Neural cell (in vitro differentiated cells): ENCODE measurements around the gene CPPED1. TPM values are rescaled to one million over a fixed set of nuclear protein-coding genes. Genes with fewer than 3 reads are reported as not detected.
A peak's percentile ranks its signal among the peaks of the same experiment; 100 is the strongest.

Experiments used
- H2AFZ ChIP-seq: fragments of 200-600, 300-800 bp; sonication (generic), shearing (Covaris generic); 2 replicates; pipeline ENCODE4 v1.6.0; 2014; ENCODE audit warnings: low read depth, mild to moderate bottlenecking, antibody characterized with exemption, low read length, moderate library complexity
- H3F3A ChIP-seq: fragments of 200-600 bp; shearing (Covaris generic); 2 replicates; pipeline ENCODE4 v1.6.1; 2016; ENCODE audit warnings: mild to moderate bottlenecking, moderate library complexity, mixed read lengths, antibody characterized with exemption, low read length; ENCODE audit not compliant: insufficient read depth, poor library complexity, severe bottlenecking
- H3K27ac ChIP-seq: fragments of 200-600, 300-800 bp; sonication (generic), shearing (Covaris generic); 2 replicates; pipeline ENCODE4 v1.5.1; 2014; ENCODE audit warnings: mild to moderate bottlenecking, low read length, moderate library complexity
- H3K27me3 ChIP-seq: fragments of 300-800, 200-600 bp; sonication (generic), shearing (Covaris generic); 2 replicates; pipeline ENCODE4 v1.6.0; 2014; ENCODE audit warnings: mild to moderate bottlenecking, low read depth, low read length, moderate library complexity; ENCODE audit not compliant: insufficient read depth
- H3K36me3 ChIP-seq: fragments of 300-800, 200-600 bp; sonication (generic), shearing (Covaris generic); 2 replicates; pipeline ENCODE4 v1.5.1; 2014; ENCODE audit warnings: mild to moderate bottlenecking, antibody characterized with exemption, low read length, moderate library complexity; ENCODE audit not compliant: insufficient read depth
- H3K4me2 ChIP-seq: fragments of 300-800, 200-600 bp; sonication (generic), shearing (Covaris generic); 2 replicates; pipeline ENCODE4 v1.6.0; 2014; ENCODE audit warnings: mild to moderate bottlenecking, low read length
- H3K4me3 ChIP-seq: fragments of 300-800, 200-600 bp; sonication (generic), shearing (Covaris generic); 2 replicates; pipeline ENCODE4 v1.5.1; 2014; ENCODE audit warnings: mild to moderate bottlenecking, low read length, moderate library complexity
- H3K79me2 ChIP-seq: fragments of 200-600 bp; shearing (Covaris generic); replicated peaks from 2 replicates; pipeline ENCODE4 v1.6.0; 2014; ENCODE audit warnings: mild to moderate bottlenecking, low read length, moderate library complexity; ENCODE audit not compliant: insufficient read depth
- H3K9ac ChIP-seq: fragments of 300-800, 200-600 bp; sonication (generic), shearing (Covaris generic); 2 replicates; pipeline ENCODE4 v1.6.1; 2016; ENCODE audit warnings: mild to moderate bottlenecking, low read length, mixed read lengths
- H3K9me2 ChIP-seq: fragments of 200-600 bp; shearing (Covaris generic); 2 replicates; pipeline ENCODE4 v1.6.1; 2016; ENCODE audit warnings: mild to moderate bottlenecking, low read length, mixed read lengths; ENCODE audit not compliant: insufficient read depth
- H3K9me3 ChIP-seq: fragments of 200-600, 300-800 bp; sonication (generic), shearing (Covaris generic); 2 replicates; pipeline ENCODE4 v1.6.1; 2016; ENCODE audit warnings: mild to moderate bottlenecking, mixed run types, low read length, moderate library complexity, mixed read lengths
- H4K20me1 ChIP-seq: fragments of 200-600 bp; shearing (Covaris generic); 2 replicates; pipeline ENCODE4 v1.6.1; 2016; ENCODE audit warnings: mild to moderate bottlenecking, mixed run types; ENCODE audit not compliant: insufficient read depth
- EP300 ChIP-seq: fragments of 450-650 bp; conservative IDR thresholded peaks from 2 replicates; pipeline ENCODE4 v1.6.1; 2014; ENCODE audit warnings: antibody characterized with exemption, mild to moderate bottlenecking, moderate library complexity; ENCODE audit not compliant: poor library complexity, severe bottlenecking
- POLR2AphosphoS5 ChIP-seq: IDR thresholded peaks from 2 replicates; pipeline ENCODE4 v1.6.1; 2012
- polyA plus RNA-seq: library from polyadenylated mRNA; depleted of rRNA; stranded (reverse); fragments of >200 nt; gene quantifications from 2 replicates; pipeline ENCODE4 v1.2.3, GENCODE V29; 2014
- TF ChIP-seq, protein P1 (sequence below): fragments of 450-650 bp; IDR thresholded peaks from 2 replicates; pipeline ENCODE4 v1.5.1; 2014; ENCODE audit warnings: antibody characterized with exemption, mild to moderate bottlenecking, moderate library complexity; ENCODE audit not compliant: poor library complexity, severe bottlenecking
- TF ChIP-seq, protein P2 (sequence below): IDR thresholded peaks from 2 replicates; pipeline ENCODE4 v1.6.1; 2012; ENCODE audit warnings: borderline replicate concordance

CPPED1 gene
- polyA plus RNA-seq, 1 donor from 2014 or later: 2.5 TPM

DNA sequence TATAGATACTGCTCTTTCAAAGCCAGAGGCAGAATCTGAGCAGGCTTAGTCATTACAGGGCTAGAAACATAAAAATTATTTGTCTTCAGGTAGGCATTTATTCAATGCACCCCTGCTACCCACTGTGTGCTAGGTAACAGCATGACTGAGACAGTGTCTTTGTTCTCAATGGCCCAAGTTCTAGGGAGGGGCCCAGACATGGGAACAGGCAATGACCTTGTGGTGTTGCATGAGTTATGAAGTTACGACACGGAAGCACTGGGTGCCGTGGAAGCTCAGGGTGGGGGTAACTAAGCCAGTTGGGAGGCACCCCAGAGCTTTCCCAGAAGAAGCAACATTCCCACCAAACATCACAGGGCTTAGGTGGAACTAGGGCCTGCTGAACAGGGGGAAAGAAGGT lies 87.0 kb downstream of the CPPED1 start:
- Histone ChIP-seq H3K27me3 (no peaks in the 10 kb centered on the region), H3K4me3 (no peak overlapping the region), H3K4me2 (no peak overlapping the region), H3K79me2 (no peaks in the 10 kb centered on the region), H2AFZ (no peak overlapping the region), H3F3A (no peaks in the 10 kb centered on the region), H3K36me3 (no peaks in the 10 kb centered on the region), H3K9ac (no peak overlapping the region), H3K9me3 (peaks cover 3% of the 10 kb centered on the region), H4K20me1 (no peaks in the 10 kb centered on the region), H3K27ac (no peak overlapping the region), H3K9me2 (no peaks in the 10 kb centered on the region)
- no peak for TF ChIP-seq EP300
- TF ChIP-seq, protein P1, sequence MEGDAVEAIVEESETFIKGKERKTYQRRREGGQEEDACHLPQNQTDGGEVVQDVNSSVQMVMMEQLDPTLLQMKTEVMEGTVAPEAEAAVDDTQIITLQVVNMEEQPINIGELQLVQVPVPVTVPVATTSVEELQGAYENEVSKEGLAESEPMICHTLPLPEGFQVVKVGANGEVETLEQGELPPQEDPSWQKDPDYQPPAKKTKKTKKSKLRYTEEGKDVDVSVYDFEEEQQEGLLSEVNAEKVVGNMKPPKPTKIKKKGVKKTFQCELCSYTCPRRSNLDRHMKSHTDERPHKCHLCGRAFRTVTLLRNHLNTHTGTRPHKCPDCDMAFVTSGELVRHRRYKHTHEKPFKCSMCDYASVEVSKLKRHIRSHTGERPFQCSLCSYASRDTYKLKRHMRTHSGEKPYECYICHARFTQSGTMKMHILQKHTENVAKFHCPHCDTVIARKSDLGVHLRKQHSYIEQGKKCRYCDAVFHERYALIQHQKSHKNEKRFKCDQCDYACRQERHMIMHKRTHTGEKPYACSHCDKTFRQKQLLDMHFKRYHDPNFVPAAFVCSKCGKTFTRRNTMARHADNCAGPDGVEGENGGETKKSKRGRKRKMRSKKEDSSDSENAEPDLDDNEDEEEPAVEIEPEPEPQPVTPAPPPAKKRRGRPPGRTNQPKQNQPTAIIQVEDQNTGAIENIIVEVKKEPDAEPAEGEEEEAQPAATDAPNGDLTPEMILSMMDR: no peak
- TF ChIP-seq, protein P2, sequence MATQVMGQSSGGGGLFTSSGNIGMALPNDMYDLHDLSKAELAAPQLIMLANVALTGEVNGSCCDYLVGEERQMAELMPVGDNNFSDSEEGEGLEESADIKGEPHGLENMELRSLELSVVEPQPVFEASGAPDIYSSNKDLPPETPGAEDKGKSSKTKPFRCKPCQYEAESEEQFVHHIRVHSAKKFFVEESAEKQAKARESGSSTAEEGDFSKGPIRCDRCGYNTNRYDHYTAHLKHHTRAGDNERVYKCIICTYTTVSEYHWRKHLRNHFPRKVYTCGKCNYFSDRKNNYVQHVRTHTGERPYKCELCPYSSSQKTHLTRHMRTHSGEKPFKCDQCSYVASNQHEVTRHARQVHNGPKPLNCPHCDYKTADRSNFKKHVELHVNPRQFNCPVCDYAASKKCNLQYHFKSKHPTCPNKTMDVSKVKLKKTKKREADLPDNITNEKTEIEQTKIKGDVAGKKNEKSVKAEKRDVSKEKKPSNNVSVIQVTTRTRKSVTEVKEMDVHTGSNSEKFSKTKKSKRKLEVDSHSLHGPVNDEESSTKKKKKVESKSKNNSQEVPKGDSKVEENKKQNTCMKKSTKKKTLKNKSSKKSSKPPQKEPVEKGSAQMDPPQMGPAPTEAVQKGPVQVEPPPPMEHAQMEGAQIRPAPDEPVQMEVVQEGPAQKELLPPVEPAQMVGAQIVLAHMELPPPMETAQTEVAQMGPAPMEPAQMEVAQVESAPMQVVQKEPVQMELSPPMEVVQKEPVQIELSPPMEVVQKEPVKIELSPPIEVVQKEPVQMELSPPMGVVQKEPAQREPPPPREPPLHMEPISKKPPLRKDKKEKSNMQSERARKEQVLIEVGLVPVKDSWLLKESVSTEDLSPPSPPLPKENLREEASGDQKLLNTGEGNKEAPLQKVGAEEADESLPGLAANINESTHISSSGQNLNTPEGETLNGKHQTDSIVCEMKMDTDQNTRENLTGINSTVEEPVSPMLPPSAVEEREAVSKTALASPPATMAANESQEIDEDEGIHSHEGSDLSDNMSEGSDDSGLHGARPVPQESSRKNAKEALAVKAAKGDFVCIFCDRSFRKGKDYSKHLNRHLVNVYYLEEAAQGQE: no peak

DNA sequence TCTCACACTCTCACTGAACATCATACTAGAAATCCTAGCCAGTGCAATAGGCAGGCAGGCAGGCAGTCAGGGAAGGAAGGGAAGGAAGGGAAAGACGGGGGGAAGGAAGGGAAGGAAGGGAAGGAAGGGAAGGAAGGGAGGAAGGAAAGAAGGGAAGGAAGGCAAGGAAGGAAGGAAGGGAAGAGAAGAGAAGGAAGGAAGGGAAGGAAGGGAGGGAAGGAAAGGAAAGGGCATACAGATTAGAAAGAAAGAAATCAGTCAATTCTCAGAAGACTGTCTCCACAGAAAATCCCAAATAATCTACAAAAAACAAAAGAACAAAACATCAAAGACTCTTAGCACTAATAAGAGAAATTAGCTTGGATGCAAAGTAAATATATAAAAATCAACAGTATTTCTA lies 93.9 kb downstream of the CPPED1 start:
- Histone ChIP-seq H3K9me2 (no peaks in the 10 kb centered on the region), H3F3A (no peaks in the 10 kb centered on the region), H3K4me3 (no peak overlapping the region), H3K27me3 (no peaks in the 10 kb centered on the region), H3K9ac (no peak overlapping the region), H2AFZ (no peak overlapping the region), H3K27ac (no peak overlapping the region), H4K20me1 (no peaks in the 10 kb centered on the region), H3K79me2 (no peaks in the 10 kb centered on the region), H3K36me3 (no peaks in the 10 kb centered on the region), H3K4me2 (no peak overlapping the region), H3K9me3 (no peaks in the 10 kb centered on the region)
- TF ChIP-seq POLR2AphosphoS5: no peak

DNA sequence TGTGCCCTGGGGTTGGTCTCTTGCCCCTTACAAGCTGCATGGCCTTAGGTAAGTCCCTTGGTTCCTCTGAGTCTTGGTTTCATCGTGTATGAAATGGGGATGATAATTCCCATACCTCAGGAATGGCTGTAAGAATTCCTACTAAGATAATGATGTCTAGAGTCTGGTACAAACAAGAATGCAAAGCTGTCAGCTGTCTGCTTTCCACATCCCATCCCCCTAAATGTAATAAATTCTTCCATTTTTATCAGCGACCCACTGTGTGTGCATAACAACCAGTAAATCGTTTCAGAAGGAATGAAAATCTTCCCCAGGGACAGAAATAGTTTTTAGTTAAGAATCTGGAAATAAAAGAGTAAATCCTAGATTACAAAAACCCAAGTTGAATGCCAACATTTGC lies 95.4 kb downstream of the CPPED1 start:
- no peak overlapping the region for H2AFZ ChIP-seq
- no peaks in the 10 kb centered on the region for H3K36me3 ChIP-seq
- no peaks in the 10 kb centered on the region for H4K20me1 ChIP-seq
- no peaks in the 10 kb centered on the region for H3K9me3 ChIP-seq
- no peaks in the 10 kb centered on the region for H3K9me2 ChIP-seq
- H3K9ac ChIP-seq: no peak overlapping the region
- no peak overlapping the region for H3K4me2 ChIP-seq
- H3F3A ChIP-seq: no peaks in the 10 kb centered on the region
- H3K27ac ChIP-seq: no peak overlapping the region
- H3K4me3 ChIP-seq: no peak overlapping the region
- TF ChIP-seq EP300 (no peak), POLR2AphosphoS5 (no peak)
- TF ChIP-seq, protein P2: peak; percentile 81
- H3K79me2 ChIP-seq: no peaks in the 10 kb centered on the region
- no peaks in the 10 kb centered on the region for H3K27me3 ChIP-seq
